Measurements from ENCODE around the gene IFNL2.

- TF ChIP-seq YY1 (IDR thresholded peaks at IDR 0.05; ENCODE audit: low read depth) = no peak
- no peak for TF ChIP-seq RAD21 (IDR thresholded peaks at IDR 0.05; ENCODE audit: low read depth)
- no peak for TF ChIP-seq USF1 (IDR thresholded peaks at IDR 0.05)
- no peak for TF ChIP-seq EP300 (IDR thresholded peaks at IDR 0.05; ENCODE audit: borderline replicate concordance)
- TF ChIP-seq MAX (IDR thresholded peaks at IDR 0.05) = no peak
- no peak for TF ChIP-seq FOXM1 (IDR thresholded peaks at IDR 0.05; ENCODE audit: borderline replicate concordance, low read depth)
- TF ChIP-seq REST (IDR thresholded peaks at IDR 0.05; ENCODE audit: low read depth) = no peak
- no peak for TF ChIP-seq TAF1 (IDR thresholded peaks at IDR 0.05; ENCODE audit: low read depth)
- no peak for TF ChIP-seq TEAD4 (IDR thresholded peaks at IDR 0.05)
- no peak for TF ChIP-seq ZBTB7A (IDR thresholded peaks at IDR 0.05; ENCODE audit: low read depth)
- no peak for TF ChIP-seq EGR1 (IDR thresholded peaks at IDR 0.05)
- TF ChIP-seq CEBPB (IDR thresholded peaks at IDR 0.05) = no peak
- TF ChIP-seq TCF12 (IDR thresholded peaks at IDR 0.05; ENCODE audit: low read depth) = no peak
Observed at GRCh38 chr19:39275578-39275977, 7.4 kb downstream of the IFNL2 start.

All from Ishikawa (cell line).